Activated naive CD8-positive, alpha-beta T cell treated with anti-CD3 and anti-CD28 coated beads for 36 hours (primary cell): Measurements from ENCODE around the gene RNF103. TPM values are rescaled to one million over a fixed set of nuclear protein-coding genes. Genes with fewer than 3 reads are reported as not detected.

Experiments
- DNase-seq: peaks from one replicate; pipeline ENCODE4 v3.0.0; 2021
- H3K27ac Mint-ChIP-seq: one replicate; pipeline ENCODE4 v1.8.0; 2022; ENCODE audit warnings: mild to moderate bottlenecking, moderate library complexity, mixed read lengths
- H3K27me3 Mint-ChIP-seq: one replicate; pipeline ENCODE4 v1.8.0; 2022; ENCODE audit warnings: mild to moderate bottlenecking, mixed read lengths
- H3K36me3 Mint-ChIP-seq: one replicate; pipeline ENCODE4 v1.8.0; 2021; ENCODE audit warnings: mild to moderate bottlenecking, mixed read lengths
- H3K4me1 Mint-ChIP-seq: one replicate; pipeline ENCODE4 v1.8.0; 2021; ENCODE audit warnings: mixed read lengths
- H3K4me3 Mint-ChIP-seq: one replicate; pipeline ENCODE4 v1.8.0; 2022; ENCODE audit warnings: mild to moderate bottlenecking, moderate library complexity, mixed read lengths
- H3K9me3 Mint-ChIP-seq: one replicate; pipeline ENCODE4 v1.8.0; 2022; ENCODE audit warnings: mixed read lengths
- total RNA-seq, 2 experiments: library from RNA; stranded (reverse); gene quantifications; one replicate each; pipeline ENCODE4 v1.2.3, GENCODE V29; 2021

Gene RNF103
- total RNA-seq, 2 experiments from 2014 or later = 11.8 to 12.2 TPM

DNA sequence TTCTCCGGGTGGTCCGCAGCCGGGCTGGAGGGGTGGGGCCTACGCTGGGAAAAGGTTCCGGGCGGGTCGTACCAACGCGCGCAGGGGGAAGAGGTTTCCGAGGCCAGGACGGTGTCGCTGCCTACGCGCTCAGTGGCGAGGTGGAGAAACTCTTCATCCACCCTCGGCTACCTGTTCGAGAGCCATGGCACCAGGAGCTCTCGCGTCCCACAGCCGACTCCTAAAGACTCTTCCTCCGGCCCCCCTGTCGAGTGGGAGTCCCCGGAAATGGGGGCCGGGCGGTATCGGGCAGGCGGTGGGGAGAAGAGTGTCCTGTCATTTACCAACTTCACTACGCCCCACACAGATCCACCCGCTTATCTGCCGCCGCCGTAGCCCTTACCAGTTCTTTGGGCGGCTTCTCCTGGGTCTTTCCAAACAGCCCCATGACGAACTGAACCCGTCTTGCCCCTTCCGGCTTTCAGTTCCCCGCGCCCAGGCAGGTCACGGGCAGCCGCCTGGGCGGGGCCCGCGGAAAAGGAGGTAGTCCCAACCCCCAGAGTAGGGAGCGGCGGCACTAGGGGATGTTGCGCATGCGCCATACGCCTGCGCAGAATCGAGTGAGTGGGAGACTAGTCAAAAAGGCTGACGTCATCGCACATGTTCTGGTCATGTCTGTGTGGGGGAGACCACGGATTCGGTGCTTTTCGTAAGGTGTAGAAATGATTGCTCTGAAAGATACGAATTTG is 60.6 kb downstream of the RNF103 start, which contains the start of gene CHMP3:
CHMP3 (minus strand) TSS at position 522 of the 728 bp plus-strand sequence; CDS start at position 427, 95 bp downstream.
- no peaks in the 10 kb centered on the region for H3K27me3 Mint-ChIP-seq
- peak within 1 kb of the TSS; percentile 98 for H3K27ac Mint-ChIP-seq
- peaks cover 31% of the 10 kb centered on the region for H3K36me3 Mint-ChIP-seq
- H3K4me1 Mint-ChIP-seq = peaks cover 28% of the 10 kb centered on the region
- DNase-seq = peak; percentile 98
- peak within 1 kb of the TSS; percentile 93 for H3K4me3 Mint-ChIP-seq
- peaks cover 6% of the 10 kb centered on the region for H3K9me3 Mint-ChIP-seq

DNA sequence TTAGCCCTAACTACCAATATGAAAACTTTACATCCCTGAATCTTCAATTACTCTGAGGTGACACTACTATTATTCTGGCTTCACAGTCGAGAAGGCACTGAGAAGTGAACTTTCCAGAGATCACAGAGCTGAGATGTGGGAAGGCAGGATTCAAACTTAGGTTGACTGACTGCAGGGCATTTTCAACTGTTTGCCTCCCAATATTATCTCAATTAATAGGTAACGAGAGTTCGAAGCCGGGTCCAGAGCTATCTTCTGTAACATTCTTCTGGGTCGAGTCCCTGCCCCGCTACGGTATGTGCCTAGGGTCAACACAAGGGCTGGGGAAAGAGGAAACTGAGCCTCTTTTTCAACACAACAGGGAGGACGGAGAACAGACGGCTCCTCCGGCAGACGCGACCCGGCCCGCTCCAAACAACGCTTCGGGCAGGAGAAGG is 61.2 kb downstream of the RNF103 start:
- H3K4me1 Mint-ChIP-seq = peaks cover 28% of the 10 kb centered on the region

DNA sequence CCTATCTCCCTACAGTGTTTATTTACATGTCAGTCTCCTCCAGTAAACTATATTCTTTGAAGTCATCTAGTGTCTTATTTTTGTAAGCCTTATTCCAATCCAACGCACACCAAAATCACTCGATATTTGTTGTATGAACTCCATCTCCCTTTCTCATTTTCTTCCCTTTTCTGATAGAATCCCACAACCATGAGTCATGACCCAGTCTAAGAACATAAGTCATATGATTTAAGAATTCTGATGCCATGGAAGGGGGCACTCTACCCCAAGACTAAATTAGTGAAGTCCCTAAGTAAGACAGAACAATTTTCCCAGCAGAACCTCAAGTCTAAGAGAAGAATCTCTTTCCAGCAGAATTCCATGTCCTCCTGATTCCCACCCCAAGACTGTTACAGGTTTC is 65.8 kb downstream of the RNF103 start:
- peaks cover 22% of the 10 kb centered on the region for H3K36me3 Mint-ChIP-seq
- no peaks in the 10 kb centered on the region for H3K27me3 Mint-ChIP-seq
- H3K4me3 Mint-ChIP-seq = no peak overlapping the region
- H3K9me3 Mint-ChIP-seq = peaks cover 2% of the 10 kb centered on the region
- no peak for DNase-seq
- peaks cover 35% of the 10 kb centered on the region for H3K4me1 Mint-ChIP-seq
- no peak overlapping the region for H3K27ac Mint-ChIP-seq

More for the DNA sequence above, 61.2 kb downstream of the RNF103 start:
- H3K4me3 Mint-ChIP-seq = peak overlapping the region; percentile 93
- H3K36me3 Mint-ChIP-seq = peaks cover 31% of the 10 kb centered on the region
- peak overlapping the region; percentile 98 for H3K27ac Mint-ChIP-seq
- H3K9me3 Mint-ChIP-seq = peaks cover 6% of the 10 kb centered on the region
- H3K27me3 Mint-ChIP-seq = no peaks in the 10 kb centered on the region
- DNase-seq = no peak

DNA sequence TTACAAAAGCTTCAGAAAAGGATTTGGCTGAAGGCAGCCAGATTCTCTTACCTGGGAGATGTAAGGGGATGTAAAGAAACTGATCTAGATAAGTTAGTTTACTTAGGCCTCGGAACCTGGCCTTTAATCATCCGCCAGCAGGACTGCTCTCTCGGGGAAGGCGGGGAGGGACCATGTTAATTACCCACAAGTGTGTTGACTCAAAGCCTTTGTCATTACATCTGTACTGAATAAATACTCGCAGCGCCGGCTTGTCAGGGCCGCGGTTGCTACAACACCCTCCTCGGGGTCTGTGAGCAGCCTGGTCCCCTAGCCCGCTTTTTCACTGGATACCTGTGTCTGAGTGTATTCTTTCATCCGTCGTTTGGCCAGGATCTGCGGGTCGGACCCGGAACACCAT is 67.2 kb downstream of the RNF103 start:
- H3K36me3 Mint-ChIP-seq = peaks cover 27% of the 10 kb centered on the region

More for the DNA sequence above, 67.2 kb downstream of the RNF103 start:
- peaks cover 41% of the 10 kb centered on the region for H3K4me1 Mint-ChIP-seq
- no peak overlapping the region for H3K4me3 Mint-ChIP-seq
- peaks cover 2% of the 10 kb centered on the region for H3K9me3 Mint-ChIP-seq
- no peak for DNase-seq
- H3K27ac Mint-ChIP-seq = no peak overlapping the region
- no peaks in the 10 kb centered on the region for H3K27me3 Mint-ChIP-seq

Other genes starting within 250 kb of the RNF103 start
- 10 to 100 TPM; 55.5 to 57.3 TPM for gene KDM3A, start 182.5 kb downstream of the RNF103 start, total RNA-seq
- 10 to 100 TPM; 40.5 to 42.6 TPM for gene CHMP3, start 60.4 kb downstream of the RNF103 start, total RNA-seq
- 10 to 100 TPM; 63.4 to 65.9 TPM for gene RMND5A, start 96.4 kb upstream of the RNF103 start, total RNA-seq
- gene CD8A, start 167.0 kb upstream of the RNF103 start, total RNA-seq = 100 to 1,000 TPM; 356 to 357 TPM
- 100 to 1,000 TPM; 260 to 268 TPM for gene CD8B, start 238.0 kb upstream of the RNF103 start, total RNA-seq